Activated CD4-positive, CD25-positive, alpha-beta regulatory T cell treated with anti-CD3 and anti-CD28 coated beads, Interleukin-2, amount 50 U/mL, for 16 hours (primary cell): Measurements from ENCODE around the gene ADO.

Experiments
- DNase-seq: peaks from one replicate; pipeline ENCODE4 v3.0.0-alpha.2; 2020; ENCODE audit warnings: low read depth, low spot score

Gene ADO

DNA sequence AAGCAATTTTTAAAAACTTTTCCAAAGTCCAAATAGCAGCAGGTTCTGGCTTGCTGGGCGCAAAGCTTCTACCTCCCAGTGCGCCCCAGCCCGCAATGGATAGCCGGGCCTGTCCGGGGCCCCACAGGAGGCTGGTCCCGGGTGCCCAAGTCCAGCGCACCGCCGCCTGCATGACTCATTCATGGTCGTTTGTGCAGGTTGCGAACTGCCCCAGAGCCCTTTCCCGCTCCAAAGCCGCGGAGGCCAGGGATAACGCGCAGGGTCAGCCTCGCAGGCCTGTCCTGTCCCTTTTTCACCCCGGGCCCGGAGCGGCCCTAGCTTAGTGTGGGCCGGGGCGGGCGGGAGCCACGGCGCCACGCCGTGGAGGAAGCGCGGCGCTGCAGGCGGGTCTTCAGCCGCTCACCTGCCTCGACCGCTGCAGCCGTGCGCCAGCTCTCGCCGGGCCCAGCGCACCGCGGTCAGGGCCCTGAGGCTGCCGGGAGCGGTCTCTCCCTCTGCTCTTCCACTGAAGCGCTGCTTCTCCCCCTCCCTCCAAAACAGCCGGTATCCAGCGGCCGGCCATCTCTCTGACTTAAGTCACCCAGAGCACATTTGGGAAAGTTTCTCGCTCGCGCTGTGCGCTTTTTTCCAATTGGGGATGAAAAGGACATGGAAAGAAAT lies 13.4 kb downstream of the ADO start:
- DNase-seq = no peak

DNA sequence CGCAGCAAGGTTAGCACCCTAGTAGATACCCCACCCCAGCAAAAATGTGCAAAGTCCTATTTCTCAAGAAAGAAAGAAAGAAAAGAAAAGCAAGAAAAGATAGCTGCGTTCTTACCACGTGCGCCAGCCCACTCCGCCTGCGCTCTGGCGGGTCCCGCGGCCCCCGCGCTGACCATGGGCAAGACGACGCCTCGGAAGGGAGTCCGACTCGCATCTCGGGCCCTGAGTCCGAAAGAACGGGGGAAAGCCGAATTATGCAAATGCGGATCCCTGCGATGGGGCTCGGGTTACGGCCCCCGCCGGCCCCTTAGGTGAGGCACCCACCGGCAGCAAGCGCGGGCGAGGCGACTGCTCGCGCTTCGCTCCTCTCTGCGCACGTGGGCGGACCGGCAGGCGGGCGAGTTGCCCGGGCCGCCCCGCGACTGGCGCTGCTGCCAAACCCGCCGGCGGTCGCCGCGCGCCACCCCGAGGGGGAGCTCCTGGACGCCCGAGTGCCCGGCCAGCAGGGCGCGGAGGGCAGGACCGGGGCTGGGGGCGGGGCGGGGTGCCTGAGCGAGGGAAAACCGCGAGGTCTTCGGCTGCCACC lies 14.0 kb downstream of the ADO start:
- no peak for DNase-seq

DNA sequence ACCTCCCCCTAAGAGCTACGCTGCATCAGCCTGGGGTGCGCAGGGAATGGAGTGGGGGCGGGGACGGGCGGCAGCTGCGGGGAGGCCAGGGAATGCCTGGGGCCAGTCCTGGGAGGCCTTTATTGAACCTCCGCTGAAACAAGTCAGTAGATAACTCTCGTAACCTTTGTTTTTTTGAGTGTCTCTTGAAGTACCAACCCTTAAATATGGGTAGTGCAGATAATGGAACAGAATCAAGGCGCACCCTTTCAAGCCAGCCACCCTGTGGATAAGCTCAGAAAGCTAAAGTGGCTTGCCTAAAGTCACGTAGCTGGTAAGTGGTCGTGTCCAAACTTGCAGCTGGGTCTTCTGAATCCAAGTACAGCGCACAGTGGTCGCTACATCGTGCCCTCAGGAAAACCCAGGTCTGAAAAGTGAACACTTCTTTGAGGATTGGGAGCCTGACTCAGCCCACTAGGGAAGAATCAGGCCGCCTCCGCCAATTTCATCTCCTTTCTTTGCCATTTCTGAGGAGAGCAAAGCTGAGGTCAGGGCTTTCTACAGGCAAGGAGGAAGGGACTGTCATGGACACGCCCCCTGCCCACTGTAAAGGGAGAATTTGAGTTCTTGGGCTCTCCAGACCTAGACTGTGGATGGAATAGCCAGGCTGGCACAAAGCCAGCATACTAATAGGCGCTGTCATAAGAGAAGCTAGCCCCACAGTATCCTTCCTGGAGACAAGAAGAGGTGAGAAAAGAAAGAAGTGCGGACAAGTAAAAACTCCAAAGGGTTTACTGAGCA lies 14.8 kb downstream of the ADO start:
- DNase-seq = no peak

DNA sequence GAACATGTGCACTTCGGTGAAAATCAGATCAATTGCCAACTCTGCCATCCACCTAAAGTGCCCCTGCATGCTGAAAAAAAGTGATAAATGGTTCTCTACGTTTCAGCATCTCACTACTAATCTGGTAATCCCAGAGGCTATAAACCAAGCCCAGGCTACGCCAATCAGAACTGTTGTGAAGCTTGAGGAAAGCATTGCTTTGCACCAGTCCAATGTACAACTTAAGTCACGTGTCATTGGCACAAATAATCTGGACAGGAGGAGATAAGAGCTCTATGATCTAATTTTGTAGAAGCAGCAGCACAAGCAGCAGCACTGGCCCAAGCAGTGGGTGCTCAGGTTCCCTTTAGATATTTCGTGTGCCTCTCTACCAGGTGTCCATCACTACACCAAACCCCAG lies 16.1 kb downstream of the ADO start:
- no peak for DNase-seq

DNA sequence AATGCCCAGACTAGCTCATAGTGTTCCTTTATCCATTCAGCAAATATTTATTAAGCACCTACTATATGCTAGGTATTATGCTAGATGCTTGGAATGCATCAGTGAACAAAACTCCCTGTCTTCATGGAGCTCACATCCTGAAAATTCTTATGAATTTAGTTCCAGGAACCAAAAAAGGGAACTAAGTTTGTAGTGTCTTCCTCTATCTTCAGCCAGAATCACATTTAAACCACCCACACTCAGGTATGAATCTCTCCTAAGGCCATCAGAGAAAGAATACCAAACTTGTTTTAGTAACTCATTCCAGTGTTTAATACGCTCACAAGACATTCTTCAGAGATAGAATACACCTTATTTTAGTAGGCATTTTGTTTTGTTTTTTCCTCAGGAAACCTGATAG lies 21.8 kb downstream of the ADO start:
- no peak for DNase-seq

DNA sequence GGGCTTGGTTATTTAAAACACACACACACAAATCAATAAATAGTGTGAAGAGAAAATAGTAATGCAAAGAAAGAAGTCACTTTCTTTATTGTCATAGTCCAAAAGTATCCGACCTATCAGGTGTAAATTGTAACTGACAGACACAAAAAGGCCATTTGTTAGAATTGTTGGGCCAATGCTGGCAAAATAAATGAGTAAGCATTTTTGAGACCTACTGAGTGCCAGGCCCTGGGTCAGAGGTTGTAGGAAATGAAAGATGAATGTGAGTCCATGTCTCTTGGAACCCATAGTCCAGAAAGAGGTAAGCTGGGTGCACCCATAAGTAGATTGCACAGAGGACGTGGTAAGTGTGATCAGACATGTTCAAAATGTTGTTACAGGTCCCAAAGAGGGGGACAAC lies 25.1 kb downstream of the ADO start:
- DNase-seq = no peak

DNA sequence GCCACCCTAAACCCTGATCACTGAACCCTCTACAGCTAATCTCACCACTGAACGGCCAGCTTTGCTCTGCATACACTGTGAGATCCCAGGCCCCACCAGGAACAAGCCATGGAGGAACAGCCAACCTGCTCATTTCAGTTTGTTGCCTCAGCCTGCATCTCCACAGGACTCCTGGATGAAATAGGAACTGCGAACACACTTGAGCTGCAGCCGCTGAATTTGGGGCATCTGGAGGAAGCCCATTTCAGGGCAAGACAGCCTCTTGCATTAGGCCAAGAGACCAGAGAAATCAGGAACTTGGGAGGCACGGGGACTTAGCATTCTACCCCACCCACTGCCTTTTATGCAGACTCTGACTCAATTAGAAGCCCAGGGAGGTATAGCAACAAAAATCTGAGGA lies 26.2 kb downstream of the ADO start:
- DNase-seq = no peak

DNA sequence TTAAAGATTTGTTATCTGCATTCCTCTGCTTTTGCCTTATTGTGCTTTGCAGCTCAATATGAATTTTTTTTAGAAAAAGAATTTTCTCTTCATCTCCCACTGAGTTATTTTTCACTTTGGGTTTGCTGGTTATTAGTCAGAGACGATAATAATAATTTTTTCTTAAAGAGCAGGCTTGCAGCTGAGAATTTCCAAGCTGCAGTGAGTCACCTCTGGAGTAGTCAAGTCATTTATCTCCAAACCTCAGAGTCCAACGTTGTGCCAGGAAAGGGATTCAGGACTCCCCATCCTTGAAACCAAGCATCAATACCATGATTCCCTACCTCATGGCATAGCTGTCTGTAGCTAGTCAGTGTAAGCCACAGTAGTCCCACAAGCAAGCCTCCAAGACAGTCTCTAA lies 26.8 kb downstream of the ADO start:
- DNase-seq = no peak

DNA sequence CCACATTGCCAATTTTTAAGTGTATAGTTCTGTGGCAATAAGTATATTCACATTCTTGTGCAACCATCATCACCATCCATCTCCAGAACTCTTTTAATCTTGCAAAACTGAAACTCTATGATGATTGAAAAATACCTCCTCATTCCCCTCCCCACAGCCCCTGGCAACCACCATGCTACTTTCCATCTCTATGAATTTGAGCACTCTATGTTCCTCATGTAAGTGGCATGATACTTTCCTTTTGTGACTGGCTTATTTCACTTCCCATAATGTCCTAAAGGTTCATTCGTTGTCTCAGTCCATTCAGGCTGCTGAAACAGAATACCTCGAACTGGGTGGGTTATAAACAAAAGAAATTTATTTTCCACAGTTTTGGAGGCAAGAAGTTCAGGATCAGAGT lies 35.1 kb downstream of the ADO start:
- no peak for DNase-seq

DNA sequence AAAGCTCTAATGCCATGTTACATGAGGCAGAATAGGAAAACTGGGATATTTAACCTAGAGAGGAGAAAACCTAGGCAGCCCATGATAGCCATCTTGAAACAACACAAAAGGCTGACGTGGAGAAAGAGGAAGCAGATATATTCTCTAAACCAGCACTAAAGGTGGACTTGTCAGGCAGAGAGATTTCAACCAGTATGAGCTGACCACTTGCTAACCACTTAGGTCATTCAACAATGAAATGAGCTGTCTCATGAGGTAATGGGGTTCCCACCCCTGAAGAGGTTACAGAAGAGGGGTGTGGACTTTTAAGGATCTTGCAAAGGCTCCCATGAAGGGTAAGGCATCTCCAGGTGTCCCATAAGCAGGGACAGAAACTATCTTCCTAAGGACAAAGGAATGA lies 38.5 kb downstream of the ADO start:
- DNase-seq = no peak

DNA sequence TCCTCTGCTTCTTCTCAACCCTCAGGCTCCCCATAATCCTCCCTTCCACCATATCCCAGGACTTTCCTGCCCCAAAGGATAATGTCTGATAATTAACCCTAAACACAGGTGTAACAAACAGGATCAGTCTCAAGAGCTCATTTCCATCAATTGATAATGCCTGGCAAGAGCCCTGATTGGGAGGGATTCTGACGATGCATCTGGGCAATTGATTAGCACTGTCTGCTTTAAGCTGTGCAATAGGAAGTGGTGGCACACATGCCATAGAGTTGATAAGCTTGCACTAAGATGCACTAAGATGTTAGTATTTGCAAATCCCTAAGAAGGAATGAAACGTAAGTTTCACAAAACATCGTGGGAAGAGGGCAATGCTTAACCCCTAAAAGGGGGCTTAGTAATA lies 39.1 kb downstream of the ADO start:
- no peak for DNase-seq

DNA sequence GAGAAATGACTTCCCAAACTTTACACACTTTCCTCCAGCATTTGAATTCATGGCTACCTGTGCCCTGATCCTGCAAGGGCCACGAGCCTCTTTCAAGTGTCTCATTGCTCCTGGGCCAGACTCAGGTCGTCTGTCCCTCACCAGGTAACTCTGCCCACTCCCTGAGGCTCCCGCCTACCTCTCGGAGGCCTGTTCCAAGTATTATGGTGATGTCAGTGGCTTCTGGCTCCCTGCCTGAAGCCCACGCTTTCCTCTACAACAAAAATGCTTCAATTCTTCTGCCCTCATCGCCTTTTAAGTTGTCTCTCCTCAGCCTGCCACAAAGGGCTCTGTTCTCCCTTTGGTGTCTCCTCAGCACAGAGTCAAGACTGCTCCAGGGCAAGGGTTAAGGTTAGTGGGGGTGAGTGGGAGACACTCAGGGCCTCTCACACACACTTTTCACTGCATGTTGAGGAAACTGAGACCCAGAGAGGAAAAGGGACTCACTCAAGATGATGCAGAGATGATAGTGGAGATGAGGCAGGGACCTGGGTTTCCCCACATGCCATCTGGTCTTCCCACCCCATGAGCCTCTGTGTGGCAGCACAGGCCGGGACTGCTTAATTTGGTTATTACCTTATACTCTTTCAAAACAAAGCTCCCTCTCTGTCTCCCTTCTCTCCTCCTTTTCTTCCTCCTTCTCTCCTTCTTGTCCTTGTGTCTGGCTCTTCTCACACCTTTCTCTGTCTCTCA lies 39.9 kb downstream of the ADO start:
- DNase-seq = no peak

DNA sequence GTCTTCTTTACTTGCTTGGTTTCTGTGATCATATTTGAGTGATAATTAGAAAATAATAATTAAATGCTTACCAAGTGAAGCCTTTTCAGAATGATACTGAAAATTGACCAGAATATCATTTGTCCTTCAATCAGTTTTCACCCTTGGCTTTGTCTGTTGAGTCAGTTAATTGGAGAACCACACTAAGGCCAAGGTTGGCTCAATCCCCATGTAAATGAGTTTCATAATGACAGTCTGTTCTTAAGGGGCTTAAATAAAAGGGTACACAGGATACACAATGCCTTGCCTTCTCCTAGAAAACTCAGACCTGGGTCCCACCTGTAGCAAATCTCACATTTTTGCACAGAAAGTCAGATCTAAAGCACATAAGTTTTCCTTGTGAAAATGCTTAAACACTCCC lies 42.9 kb downstream of the ADO start:
- no peak for DNase-seq

DNA sequence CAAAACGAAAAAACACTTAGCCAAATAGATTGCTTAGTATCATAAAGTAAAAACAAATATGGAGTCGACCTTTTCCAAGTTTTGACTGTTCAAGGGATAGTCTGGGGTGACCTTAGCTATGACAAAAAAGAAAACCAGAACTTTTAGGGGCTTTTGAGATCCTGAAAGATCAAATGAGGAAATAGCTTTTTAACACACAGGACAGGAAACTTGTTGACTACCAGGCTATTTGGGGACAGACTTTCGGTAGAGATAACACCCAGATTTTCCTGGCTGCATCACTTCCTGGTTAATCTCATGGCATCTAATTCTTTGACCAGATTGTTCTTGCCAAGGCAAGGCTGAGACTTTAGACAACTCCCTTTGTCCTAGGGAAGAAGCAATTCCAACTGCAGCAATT lies 46.1 kb downstream of the ADO start:
- DNase-seq = no peak

DNA sequence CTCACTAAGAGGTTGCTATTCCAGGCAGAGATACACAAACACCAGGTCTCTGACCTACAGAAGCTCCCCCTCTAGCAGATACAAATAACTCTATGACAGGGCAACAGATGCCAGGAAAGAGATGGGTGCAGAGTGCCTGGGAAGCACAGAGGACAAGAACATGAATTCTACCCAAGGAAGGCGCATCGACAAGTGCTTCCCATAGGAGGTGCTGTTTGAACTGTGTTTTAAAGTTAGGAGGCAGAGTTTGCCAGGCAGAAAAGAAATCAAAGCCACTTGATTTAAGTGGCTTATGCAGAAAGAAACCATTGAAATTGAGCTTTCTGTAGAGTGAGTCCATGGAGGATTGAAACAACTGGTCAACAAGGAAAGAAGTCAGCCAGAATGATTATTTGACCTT lies 46.9 kb downstream of the ADO start:
- DNase-seq = no peak

DNA sequence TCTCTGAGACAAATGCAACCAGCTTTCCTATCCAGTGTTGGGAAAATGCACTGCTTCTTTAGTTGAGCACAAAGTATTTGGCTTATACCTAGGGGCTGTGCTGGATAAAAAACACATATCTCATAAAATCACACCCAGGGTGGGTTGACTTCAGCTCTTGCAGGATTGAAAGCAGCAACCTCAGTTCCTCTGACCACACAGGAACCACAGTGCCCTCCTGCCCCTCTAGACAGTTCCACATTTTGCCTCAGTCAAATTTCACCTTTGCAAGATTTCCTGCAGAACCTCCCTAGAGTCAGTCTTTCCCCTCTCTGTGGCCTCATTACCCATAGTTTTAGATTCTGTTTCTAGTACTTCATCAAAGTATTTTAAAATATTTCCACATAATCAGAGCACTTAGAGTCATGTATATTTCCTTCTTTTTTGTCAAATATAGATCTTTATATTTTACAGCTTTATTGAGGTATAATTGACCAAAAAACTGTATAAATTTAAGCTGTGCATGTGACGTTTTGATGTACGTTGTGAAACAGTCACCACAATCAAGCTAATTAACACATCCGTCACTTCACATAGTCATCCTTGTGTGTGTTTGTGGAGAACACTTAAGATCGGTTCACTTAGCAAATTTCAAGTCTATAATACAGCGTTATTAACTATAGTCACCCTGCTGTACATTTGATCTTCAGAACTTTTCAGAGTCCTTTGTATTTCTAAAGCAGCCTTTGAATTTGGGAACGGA lies 48.6 kb downstream of the ADO start:
- DNase-seq = no peak

DNA sequence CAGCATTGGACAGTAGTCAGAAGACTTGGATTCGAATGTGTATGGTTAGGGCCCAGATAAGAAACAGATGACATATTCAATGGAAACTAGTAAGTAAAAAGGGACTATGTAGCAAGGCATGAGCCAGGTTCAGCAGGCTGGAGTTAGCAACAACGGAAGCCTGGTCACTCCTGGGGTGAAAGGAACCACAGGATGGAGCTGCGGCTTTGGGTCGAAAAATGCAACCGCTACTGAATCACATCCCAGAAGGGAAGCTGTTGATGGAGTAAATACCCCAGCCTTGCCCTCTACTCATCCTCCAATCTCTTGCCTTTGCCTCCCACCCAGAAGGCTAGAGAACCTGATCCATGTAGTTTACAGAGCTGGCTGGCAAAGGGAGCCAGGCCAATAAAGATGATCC lies 49.2 kb downstream of the ADO start:
- DNase-seq = no peak

DNA sequence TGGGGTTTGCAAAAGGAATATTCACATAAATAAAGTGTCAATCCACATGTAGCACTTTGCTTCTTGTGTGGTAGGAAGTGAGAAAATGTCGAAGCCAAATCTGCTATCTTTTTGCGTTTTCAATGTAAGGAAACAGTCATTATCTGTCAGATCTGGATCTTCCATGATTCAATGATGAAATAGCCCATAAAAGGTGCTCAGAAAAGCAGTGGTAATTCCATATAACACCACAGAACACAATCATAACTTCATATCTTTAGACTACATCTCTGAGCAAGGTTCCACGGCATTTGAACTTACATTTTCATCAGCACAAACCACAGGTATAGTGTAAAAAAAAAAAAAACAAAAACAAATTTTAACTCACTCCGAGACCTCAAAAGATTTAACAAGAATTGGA lies 51.5 kb downstream of the ADO start:
- no peak for DNase-seq
